Neural cell (in vitro differentiated cells): ENCODE measurements around the gene XIRP2. TPM values are rescaled to one million over a fixed set of nuclear protein-coding genes. Genes with fewer than 3 reads are reported as not detected.

ENCODE experiments used
- H2AFZ ChIP-seq: fragments of 200-600, 300-800 bp; sonication (generic), shearing (Covaris generic); 2 replicates; pipeline ENCODE4 v1.6.0; 2014; ENCODE audit warnings: low read depth, mild to moderate bottlenecking, antibody characterized with exemption, low read length, moderate library complexity
- H3F3A ChIP-seq: fragments of 200-600 bp; shearing (Covaris generic); 2 replicates; pipeline ENCODE4 v1.6.1; 2016; ENCODE audit warnings: mild to moderate bottlenecking, moderate library complexity, mixed read lengths, antibody characterized with exemption, low read length; ENCODE audit not compliant: insufficient read depth, poor library complexity, severe bottlenecking
- H3K27ac ChIP-seq: fragments of 200-600, 300-800 bp; sonication (generic), shearing (Covaris generic); 2 replicates; pipeline ENCODE4 v1.5.1; 2014; ENCODE audit warnings: mild to moderate bottlenecking, low read length, moderate library complexity
- H3K27me3 ChIP-seq: fragments of 300-800, 200-600 bp; sonication (generic), shearing (Covaris generic); 2 replicates; pipeline ENCODE4 v1.6.0; 2014; ENCODE audit warnings: mild to moderate bottlenecking, low read depth, low read length, moderate library complexity; ENCODE audit not compliant: insufficient read depth
- H3K36me3 ChIP-seq: fragments of 300-800, 200-600 bp; sonication (generic), shearing (Covaris generic); 2 replicates; pipeline ENCODE4 v1.5.1; 2014; ENCODE audit warnings: mild to moderate bottlenecking, antibody characterized with exemption, low read length, moderate library complexity; ENCODE audit not compliant: insufficient read depth
- H3K4me2 ChIP-seq: fragments of 300-800, 200-600 bp; sonication (generic), shearing (Covaris generic); 2 replicates; pipeline ENCODE4 v1.6.0; 2014; ENCODE audit warnings: mild to moderate bottlenecking, low read length
- H3K4me3 ChIP-seq: fragments of 300-800, 200-600 bp; sonication (generic), shearing (Covaris generic); 2 replicates; pipeline ENCODE4 v1.5.1; 2014; ENCODE audit warnings: mild to moderate bottlenecking, low read length, moderate library complexity
- H3K79me2 ChIP-seq: fragments of 200-600 bp; shearing (Covaris generic); replicated peaks from 2 replicates; pipeline ENCODE4 v1.6.0; 2014; ENCODE audit warnings: mild to moderate bottlenecking, low read length, moderate library complexity; ENCODE audit not compliant: insufficient read depth
- H3K9ac ChIP-seq: fragments of 300-800, 200-600 bp; sonication (generic), shearing (Covaris generic); 2 replicates; pipeline ENCODE4 v1.6.1; 2016; ENCODE audit warnings: mild to moderate bottlenecking, low read length, mixed read lengths
- H3K9me2 ChIP-seq: fragments of 200-600 bp; shearing (Covaris generic); 2 replicates; pipeline ENCODE4 v1.6.1; 2016; ENCODE audit warnings: mild to moderate bottlenecking, low read length, mixed read lengths; ENCODE audit not compliant: insufficient read depth
- H3K9me3 ChIP-seq: fragments of 200-600, 300-800 bp; sonication (generic), shearing (Covaris generic); 2 replicates; pipeline ENCODE4 v1.6.1; 2016; ENCODE audit warnings: mild to moderate bottlenecking, mixed run types, low read length, moderate library complexity, mixed read lengths
- H4K20me1 ChIP-seq: fragments of 200-600 bp; shearing (Covaris generic); 2 replicates; pipeline ENCODE4 v1.6.1; 2016; ENCODE audit warnings: mild to moderate bottlenecking, mixed run types; ENCODE audit not compliant: insufficient read depth
- CTCF ChIP-seq: fragments of 450-650 bp; IDR thresholded peaks from 2 replicates; pipeline ENCODE4 v1.5.1; 2014; ENCODE audit warnings: antibody characterized with exemption, mild to moderate bottlenecking, moderate library complexity; ENCODE audit not compliant: poor library complexity, severe bottlenecking
- EP300 ChIP-seq: fragments of 450-650 bp; conservative IDR thresholded peaks from 2 replicates; pipeline ENCODE4 v1.6.1; 2014; ENCODE audit warnings: antibody characterized with exemption, mild to moderate bottlenecking, moderate library complexity; ENCODE audit not compliant: poor library complexity, severe bottlenecking
- EZH2 ChIP-seq: fragments of 200-600, 300-800 bp; shearing (Covaris generic), sonication (generic); IDR thresholded peaks from 2 replicates; pipeline ENCODE4 v1.6.1; 2014; ENCODE audit warnings: antibody characterized with exemption, low read length, borderline replicate concordance, mild to moderate bottlenecking; ENCODE audit not compliant: insufficient read depth, poor library complexity, severe bottlenecking
- MXI1 ChIP-seq: fragments of 450-650 bp; conservative IDR thresholded peaks from 2 replicates; pipeline ENCODE4 v1.6.1; 2014; ENCODE audit warnings: antibody characterized with exemption, mild to moderate bottlenecking; ENCODE audit not compliant: poor library complexity, severe bottlenecking
- POLR2AphosphoS5 ChIP-seq: IDR thresholded peaks from 2 replicates; pipeline ENCODE4 v1.6.1; 2012
- RAD21 ChIP-seq: fragments of 450-650 bp; conservative IDR thresholded peaks from 2 replicates; pipeline ENCODE4 v1.6.1; 2014; ENCODE audit warnings: antibody characterized with exemption, mild to moderate bottlenecking, moderate library complexity
- REST ChIP-seq: IDR thresholded peaks from 2 replicates; pipeline ENCODE4 v1.6.1; 2012; ENCODE audit warnings: borderline replicate concordance
- SMC3 ChIP-seq: fragments of 450-650 bp; conservative IDR thresholded peaks from 2 replicates; pipeline ENCODE4 v1.6.1; 2014; ENCODE audit warnings: antibody characterized with exemption, mild to moderate bottlenecking, moderate library complexity; ENCODE audit not compliant: poor library complexity
- TAF1 ChIP-seq: IDR thresholded peaks from 2 replicates; pipeline ENCODE4 v1.6.1; 2012; ENCODE audit warnings: low read depth
- polyA plus RNA-seq: library from polyadenylated mRNA; depleted of rRNA; stranded (reverse); fragments of >200 nt; gene quantifications from 2 replicates; pipeline ENCODE4 v1.2.3, GENCODE V29; 2014

The XIRP2 gene
- polyA plus RNA-seq, 1 donor from 2014 or later = not detected

GRCh38 chr2:167198576-167198975 is 310.3 kb downstream of the XIRP2 start:
- H3K36me3 ChIP-seq = no peaks in the 10 kb centered on the region
- H4K20me1 ChIP-seq = no peaks in the 10 kb centered on the region
- no peaks in the 10 kb centered on the region for H3K9me2 ChIP-seq
- no peak overlapping the region for H3K9ac ChIP-seq
- no peaks in the 10 kb centered on the region for H3F3A ChIP-seq
- H3K4me3 ChIP-seq = no peak overlapping the region
- H3K27me3 ChIP-seq = no peaks in the 10 kb centered on the region
- no peaks in the 10 kb centered on the region for H3K79me2 ChIP-seq
- H3K4me2 ChIP-seq = no peak overlapping the region
- no peak overlapping the region for H2AFZ ChIP-seq
- no peak overlapping the region for H3K27ac ChIP-seq
- no peaks in the 10 kb centered on the region for H3K9me3 ChIP-seq
- TF ChIP-seq EP300 (no peak), RAD21 (no peak), MXI1 (no peak), EZH2 (no peak), REST (no peak), POLR2AphosphoS5 (no peak), SMC3 (no peak), CTCF (no peak), TAF1 (no peak)

- Histone ChIP-seq H2AFZ (no peak overlapping the region), H3K79me2 (no peaks in the 10 kb centered on the region), H3F3A (no peaks in the 10 kb centered on the region), H3K27me3 (no peaks in the 10 kb centered on the region), H3K9ac (no peak overlapping the region), H3K9me3 (no peaks in the 10 kb centered on the region), H4K20me1 (no peaks in the 10 kb centered on the region), H3K27ac (no peak overlapping the region), H3K36me3 (no peaks in the 10 kb centered on the region), H3K4me3 (no peak overlapping the region), H3K9me2 (no peaks in the 10 kb centered on the region), H3K4me2 (no peak overlapping the region)
- TF ChIP-seq TAF1 (no peak), RAD21 (no peak), CTCF (no peak), SMC3 (no peak)
Observed at GRCh38 chr2:167200019-167200418, 311.7 kb downstream of the XIRP2 start.
